ENCODE measurements around the gene RNF10. TPM values are rescaled to one million over a fixed set of nuclear protein-coding genes. Genes with fewer than 3 reads are reported as not detected.

Gene RNF10
- total RNA-seq, 3 donors from 2014 or later (not counting 1 experiment from before 2014, with no cell fraction given) = 371 to 488 (median 389) TPM

DNA sequence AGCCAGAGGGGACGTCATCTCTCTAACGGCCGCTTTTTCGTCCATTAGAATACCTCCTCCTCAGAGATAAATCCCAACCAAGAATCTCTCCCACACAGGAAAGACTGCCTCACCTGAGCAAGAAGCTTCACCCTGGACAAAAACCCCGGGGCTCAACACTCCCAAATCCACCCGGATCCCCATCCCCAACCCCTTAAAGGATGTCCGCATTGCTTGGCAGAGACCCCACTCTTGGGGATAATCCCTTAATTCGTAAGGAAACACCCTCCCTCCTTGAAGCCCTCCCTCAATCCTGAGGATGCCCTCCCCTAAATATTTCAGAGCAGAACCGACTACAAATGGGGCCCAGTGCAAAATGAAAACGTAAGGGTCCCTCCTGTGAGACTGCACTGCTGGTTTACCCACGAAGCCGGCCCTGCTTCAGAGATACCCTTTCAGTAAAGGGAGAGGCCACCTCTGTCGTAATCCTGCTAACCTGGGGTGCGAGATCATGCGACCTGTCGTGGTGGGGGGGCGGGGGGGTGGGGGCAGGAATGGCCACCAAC is 38.9 kb upstream of the RNF10 start:
- Mint-ChIP-seq H3K36me3 (no peaks in the 10 kb centered on the region), H3K9me3 (no peaks in the 10 kb centered on the region), H3K4me1 (peaks cover 44 to 46% of the 10 kb centered on the region in 2 donors), H3K27ac (peak overlapping the region; percentile 90), H3K27me3 (ENCODE audit: low read depth in 2 of 2) (no peaks in the 10 kb centered on the region), H3K4me3 (peak overlapping the region; percentile 95)
- Histone ChIP-seq H3K27ac (ENCODE audit: low read length) (peak overlapping the region; percentile 70), H3K9me3 (ENCODE audit: control insufficient read depth, insufficient read depth, low read length) (no peaks in the 10 kb centered on the region), H3K27me3 (ENCODE audit: control insufficient read depth, insufficient read depth, low read length) (no peaks in the 10 kb centered on the region), H3K36me3 (ENCODE audit: control insufficient read depth, insufficient read depth, low read length) (peaks cover 3% of the 10 kb centered on the region), H3K4me3 (ENCODE audit: low read length) (peak overlapping the region; percentile 72), H3K4me1 (ENCODE audit: control insufficient read depth, insufficient read depth, low read length) (peaks cover 11% of the 10 kb centered on the region)
- 43% methylated on average over 16 of the region's 17 CpGs for WGBS (ENCODE audit: insufficient coverage)
- no peak for TF ChIP-seq CTCF (IDR thresholded peaks at IDR 0.05)
- no peak for DNase-seq
- intact Hi-C loops (cut with micrococcal nuclease) = loop anchor here (5.0 kb wide), 1 partner anchor 43 kb away; no protein-coding TSS in a partner anchor
- peak in 2 of 3 donors; percentile 1 to 5 for ATAC-seq

GRCh38 chr12:120495731-120496412 is 38.3 kb upstream of the RNF10 start, which contains the start of gene DYNLL1:
Gene DYNLL1, plus strand, starts transcription at chr12:120496113. Its CDS starts 309 bp downstream, at chr12:120496422.
- 0% methylated on average over 49 of the region's 53 CpGs for WGBS (ENCODE audit: insufficient coverage)
- Histone ChIP-seq H3K4me1 (ENCODE audit: control insufficient read depth, insufficient read depth, low read length) (peaks cover 11% of the 10 kb centered on the region), H3K27ac (ENCODE audit: low read length) (peak within 1 kb of the TSS; percentile 70), H3K36me3 (ENCODE audit: control insufficient read depth, insufficient read depth, low read length) (peaks cover 3% of the 10 kb centered on the region), H3K27me3 (ENCODE audit: control insufficient read depth, insufficient read depth, low read length) (no peaks in the 10 kb centered on the region), H3K9me3 (ENCODE audit: control insufficient read depth, insufficient read depth, low read length) (no peaks in the 10 kb centered on the region), H3K4me3 (ENCODE audit: low read length) (peak within 1 kb of the TSS; percentile 72)
- Mint-ChIP-seq H3K9me3 (no peaks in the 10 kb centered on the region), H3K27me3 (ENCODE audit: low read depth in 2 of 2) (no peaks in the 10 kb centered on the region), H3K36me3 (no peaks in the 10 kb centered on the region), H3K4me1 (peaks cover 44 to 46% of the 10 kb centered on the region in 2 donors), H3K4me3 (peak within 1 kb of the TSS; percentile 95), H3K27ac (peak within 1 kb of the TSS; percentile 90)
- intact Hi-C loops (cut with micrococcal nuclease) = loop anchor here (1.0 to 5.0 kb wide), 4 partner anchors 27 to 140 kb away; partner anchors contain the start of gene SRSF9
- DNase-seq = peak; percentile 97 to 98
- no peak for TF ChIP-seq CTCF (IDR thresholded peaks at IDR 0.05)
- ATAC-seq = peak; percentile 95 to 99 (median 96)

GRCh38 chr12:120496413-120497340 is 37.5 kb upstream of the RNF10 start:
- H3K27ac Mint-ChIP-seq = peak overlapping the region; percentile 90

More at GRCh38 chr12:120496413-120497340, 37.5 kb upstream of the RNF10 start:
- Mint-ChIP-seq H3K9me3 (no peaks in the 10 kb centered on the region), H3K4me1 (peaks cover 39 to 40% of the 10 kb centered on the region in 2 donors), H3K27me3 (ENCODE audit: low read depth in 2 of 2) (no peaks in the 10 kb centered on the region), H3K36me3 (no peaks in the 10 kb centered on the region), H3K4me3 (peak overlapping the region; percentile 95)
- Histone ChIP-seq H3K4me3 (ENCODE audit: low read length) (peak overlapping the region; percentile 72), H3K27ac (ENCODE audit: low read length) (peak overlapping the region; percentile 44), H3K9me3 (ENCODE audit: control insufficient read depth, insufficient read depth, low read length) (no peaks in the 10 kb centered on the region), H3K36me3 (ENCODE audit: control insufficient read depth, insufficient read depth, low read length) (peaks cover 3% of the 10 kb centered on the region), H3K27me3 (ENCODE audit: control insufficient read depth, insufficient read depth, low read length) (no peaks in the 10 kb centered on the region), H3K4me1 (ENCODE audit: control insufficient read depth, insufficient read depth, low read length) (peaks cover 11% of the 10 kb centered on the region)
- intact Hi-C loops (cut with micrococcal nuclease) = loop anchor here (1.0 to 5.0 kb wide), 4 partner anchors 27 to 140 kb away; partner anchors contain the start of gene SRSF9
- peak; percentile 27 to 45 (median 38) for ATAC-seq
- DNase-seq = peak; percentile 51 to 81
- WGBS (ENCODE audit: insufficient coverage) = under 1% methylated on average over 46 of the region's 47 CpGs
- TF ChIP-seq CTCF (IDR thresholded peaks at IDR 0.05) = peak; percentile 40

All from natural killer cell (primary cell).